Type B pancreatic cell (in vitro differentiated cells): ENCODE data around the gene HOXA6. TPM values are rescaled to one million over a fixed set of nuclear protein-coding genes. Genes with fewer than 3 reads are reported as not detected.

ENCODE experiments used
- DNase-seq: peaks from one replicate; pipeline ENCODE4 v3.0.0; 2021; ENCODE audit warnings: mixed read lengths; ENCODE audit not compliant: unreplicated experiment; ENCODE audit errors: extremely low spot score
- H3K27ac Mint-ChIP-seq: 2 replicates; pipeline ENCODE4 v1.8.0; 2021; ENCODE audit warnings: mild to moderate bottlenecking, mixed read lengths
- H3K27me3 Mint-ChIP-seq: 2 replicates; pipeline ENCODE4 v1.8.0; 2021; ENCODE audit warnings: mixed read lengths
- H3K36me3 Mint-ChIP-seq: 2 replicates; pipeline ENCODE4 v1.8.0; 2021; ENCODE audit warnings: mixed read lengths
- H3K4me1 Mint-ChIP-seq: one replicate; pipeline ENCODE4 v1.8.0; 2021; ENCODE audit warnings: mixed read lengths; ENCODE audit not compliant: unreplicated experiment
- H3K4me3 Mint-ChIP-seq: 2 replicates; pipeline ENCODE4 v1.8.0; 2021; ENCODE audit warnings: mild to moderate bottlenecking, mixed read lengths
- H3K9me3 Mint-ChIP-seq: 2 replicates; pipeline ENCODE4 v1.8.0; 2021; ENCODE audit warnings: mixed read lengths
- total RNA-seq: library from RNA; stranded (reverse); gene quantifications from 2 replicates; pipeline ENCODE4 v1.2.1, GENCODE V29; 2021; ENCODE audit warnings: low replicate concordance
- TF ChIP-seq, protein P1 (sequence below): fragments of 200-600 bp; sonication (generic); conservative IDR thresholded peaks from 2 replicates; pipeline ENCODE4 v1.5.0; 2021; ENCODE audit warnings: antibody characterized with exemption, mild to moderate bottlenecking

HOXA6 gene
- total RNA-seq, 1 donor from 2014 or later: 10.9 TPM

DNA sequence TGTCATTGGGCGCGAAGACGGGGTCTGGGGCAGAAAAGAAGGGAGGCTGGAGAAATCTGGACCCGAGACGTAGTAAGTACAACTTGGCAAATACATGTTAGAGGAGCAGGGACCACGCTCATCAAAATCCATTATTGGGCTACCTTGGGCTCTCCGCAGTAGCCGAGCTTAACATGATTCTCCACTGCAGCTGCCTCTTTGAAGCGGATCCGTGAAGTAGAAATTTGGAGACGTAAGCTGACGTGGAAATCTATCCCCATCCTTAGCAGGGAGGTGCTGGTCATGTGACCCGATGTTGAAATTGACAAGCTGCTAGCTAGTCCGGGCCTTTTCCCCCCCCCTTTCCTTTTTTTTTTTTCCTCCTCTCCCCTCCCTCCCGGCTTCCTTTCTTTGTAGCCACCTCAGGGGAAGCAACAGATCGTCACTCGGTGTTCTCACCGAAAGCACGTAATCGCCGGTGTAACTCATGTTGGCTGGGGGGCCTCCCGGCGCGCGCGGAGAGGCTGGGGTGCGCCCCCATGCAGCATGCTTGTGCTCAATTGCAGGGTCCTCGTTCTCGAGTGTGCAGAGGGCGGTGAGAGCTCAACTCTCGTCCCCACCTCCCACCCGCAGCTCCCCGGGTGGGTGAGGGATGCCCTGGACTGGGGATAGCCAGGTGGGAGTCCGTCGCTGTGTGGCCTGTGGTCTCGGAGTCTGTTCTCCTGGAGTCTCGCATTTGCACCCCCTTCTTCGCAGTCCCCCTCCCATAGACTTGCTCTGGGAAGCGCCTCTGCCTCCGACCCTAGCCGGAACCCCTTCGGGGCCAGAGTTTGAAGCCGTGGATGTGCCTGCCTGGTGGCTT, 37.7 kb upstream of the HOXA6 start, which contains the start of gene HOXA11:
TSS of gene HOXA11 (minus strand) at position 220 of the 841 bp plus-strand sequence. CDS start at position 132, 88 bp downstream.
- Mint-ChIP-seq H3K9me3 (no peaks in the 10 kb centered on the region), H3K27ac (peak within 1 kb of the TSS; percentile 51), H3K4me3 (peak within 1 kb of the TSS; percentile 81)

DNA sequence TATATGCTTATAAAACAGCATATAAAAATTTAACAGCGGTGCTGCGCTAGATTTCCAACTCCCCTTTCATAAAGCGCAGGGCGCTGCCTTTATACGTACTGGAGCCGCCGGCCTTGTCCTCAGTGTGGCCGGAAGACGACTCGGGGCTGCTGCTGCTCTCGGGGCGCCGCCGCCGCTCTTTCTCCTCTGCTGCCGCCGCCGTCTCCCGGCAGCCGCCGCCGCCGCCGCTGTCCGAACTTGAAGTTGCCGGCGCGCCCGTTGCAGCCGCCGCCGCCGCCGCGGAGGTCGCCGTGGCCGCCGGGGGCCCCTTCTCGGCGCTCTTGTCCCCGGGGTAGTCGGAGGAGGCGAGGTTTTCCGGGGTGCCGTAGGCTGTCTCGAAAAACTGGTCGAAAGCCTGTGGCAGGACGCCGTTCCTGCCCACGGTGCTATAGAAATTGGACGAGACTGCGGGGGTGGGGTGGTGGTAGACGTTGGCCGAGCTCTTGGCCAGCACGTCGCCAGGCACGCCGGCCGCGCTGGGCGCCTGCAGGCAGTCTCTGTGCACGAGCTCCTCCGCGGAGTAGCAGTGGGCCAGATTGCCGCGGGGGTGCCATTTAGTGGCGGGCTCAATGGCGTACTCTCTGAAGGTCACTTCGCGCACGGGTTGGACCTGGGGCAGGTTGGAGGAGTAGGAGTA, 36.9 kb upstream of the HOXA6 start:
- H3K27me3 Mint-ChIP-seq: peaks cover 99% of the 10 kb centered on the region
- H3K27ac Mint-ChIP-seq: peak overlapping the region; percentile 51
- peaks cover 19% of the 10 kb centered on the region for H3K4me1 Mint-ChIP-seq
- TF ChIP-seq, protein P1, sequence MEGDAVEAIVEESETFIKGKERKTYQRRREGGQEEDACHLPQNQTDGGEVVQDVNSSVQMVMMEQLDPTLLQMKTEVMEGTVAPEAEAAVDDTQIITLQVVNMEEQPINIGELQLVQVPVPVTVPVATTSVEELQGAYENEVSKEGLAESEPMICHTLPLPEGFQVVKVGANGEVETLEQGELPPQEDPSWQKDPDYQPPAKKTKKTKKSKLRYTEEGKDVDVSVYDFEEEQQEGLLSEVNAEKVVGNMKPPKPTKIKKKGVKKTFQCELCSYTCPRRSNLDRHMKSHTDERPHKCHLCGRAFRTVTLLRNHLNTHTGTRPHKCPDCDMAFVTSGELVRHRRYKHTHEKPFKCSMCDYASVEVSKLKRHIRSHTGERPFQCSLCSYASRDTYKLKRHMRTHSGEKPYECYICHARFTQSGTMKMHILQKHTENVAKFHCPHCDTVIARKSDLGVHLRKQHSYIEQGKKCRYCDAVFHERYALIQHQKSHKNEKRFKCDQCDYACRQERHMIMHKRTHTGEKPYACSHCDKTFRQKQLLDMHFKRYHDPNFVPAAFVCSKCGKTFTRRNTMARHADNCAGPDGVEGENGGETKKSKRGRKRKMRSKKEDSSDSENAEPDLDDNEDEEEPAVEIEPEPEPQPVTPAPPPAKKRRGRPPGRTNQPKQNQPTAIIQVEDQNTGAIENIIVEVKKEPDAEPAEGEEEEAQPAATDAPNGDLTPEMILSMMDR: no peak
- H3K4me3 Mint-ChIP-seq: peak overlapping the region; percentile 81
- H3K36me3 Mint-ChIP-seq: no peaks in the 10 kb centered on the region
- H3K9me3 Mint-ChIP-seq: no peaks in the 10 kb centered on the region
- DNase-seq: peak; percentile 68

More for the DNA sequence above, 37.7 kb upstream of the HOXA6 start, which contains the start of gene HOXA11:
- Mint-ChIP-seq H3K4me1 (peaks cover 15% of the 10 kb centered on the region), H3K36me3 (no peaks in the 10 kb centered on the region), H3K27me3 (peaks cover 99% of the 10 kb centered on the region)
- DNase-seq: peak; percentile 66
- TF ChIP-seq, protein P1: no peak

DNA sequence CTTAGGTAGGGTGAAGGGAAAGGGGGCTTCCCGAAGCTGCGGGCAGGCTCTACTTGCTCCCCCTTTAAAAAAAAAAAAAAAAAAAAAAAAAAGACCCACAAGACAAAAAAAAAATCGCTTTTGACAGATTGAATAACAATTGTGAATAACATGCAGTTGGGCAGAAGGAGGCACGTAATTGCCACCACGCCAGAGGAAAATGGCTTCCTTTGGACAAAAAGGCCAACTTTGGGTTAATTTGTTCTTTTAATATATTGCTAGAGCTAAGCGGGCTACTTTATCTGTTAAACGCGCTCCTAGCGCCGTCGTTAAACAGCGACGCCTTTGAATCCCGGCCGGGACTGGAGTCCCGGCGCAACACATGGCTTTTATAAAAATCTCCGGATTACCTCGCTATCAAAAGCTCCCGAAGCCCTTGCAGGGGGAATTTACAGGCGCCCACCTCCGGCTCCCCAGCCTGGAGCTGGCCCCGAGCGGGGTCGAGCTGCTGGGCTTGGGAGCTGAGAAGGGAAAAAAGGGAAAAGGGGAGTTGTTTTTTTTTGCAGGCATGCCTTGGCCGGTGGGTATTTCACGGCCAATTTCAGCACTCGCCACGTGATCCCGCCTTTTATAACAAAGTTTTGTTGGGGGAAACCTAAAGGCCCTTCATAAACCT, 36.2 kb upstream of the HOXA6 start:
- Mint-ChIP-seq H3K36me3 (no peaks in the 10 kb centered on the region), H3K9me3 (no peaks in the 10 kb centered on the region), H3K4me3 (peak overlapping the region; percentile 77), H3K27ac (peak overlapping the region; percentile 41), H3K27me3 (peaks cover 99% of the 10 kb centered on the region), H3K4me1 (peaks cover 21% of the 10 kb centered on the region)
- DNase-seq: peak; percentile 58
- TF ChIP-seq, protein P1: no peak

DNA sequence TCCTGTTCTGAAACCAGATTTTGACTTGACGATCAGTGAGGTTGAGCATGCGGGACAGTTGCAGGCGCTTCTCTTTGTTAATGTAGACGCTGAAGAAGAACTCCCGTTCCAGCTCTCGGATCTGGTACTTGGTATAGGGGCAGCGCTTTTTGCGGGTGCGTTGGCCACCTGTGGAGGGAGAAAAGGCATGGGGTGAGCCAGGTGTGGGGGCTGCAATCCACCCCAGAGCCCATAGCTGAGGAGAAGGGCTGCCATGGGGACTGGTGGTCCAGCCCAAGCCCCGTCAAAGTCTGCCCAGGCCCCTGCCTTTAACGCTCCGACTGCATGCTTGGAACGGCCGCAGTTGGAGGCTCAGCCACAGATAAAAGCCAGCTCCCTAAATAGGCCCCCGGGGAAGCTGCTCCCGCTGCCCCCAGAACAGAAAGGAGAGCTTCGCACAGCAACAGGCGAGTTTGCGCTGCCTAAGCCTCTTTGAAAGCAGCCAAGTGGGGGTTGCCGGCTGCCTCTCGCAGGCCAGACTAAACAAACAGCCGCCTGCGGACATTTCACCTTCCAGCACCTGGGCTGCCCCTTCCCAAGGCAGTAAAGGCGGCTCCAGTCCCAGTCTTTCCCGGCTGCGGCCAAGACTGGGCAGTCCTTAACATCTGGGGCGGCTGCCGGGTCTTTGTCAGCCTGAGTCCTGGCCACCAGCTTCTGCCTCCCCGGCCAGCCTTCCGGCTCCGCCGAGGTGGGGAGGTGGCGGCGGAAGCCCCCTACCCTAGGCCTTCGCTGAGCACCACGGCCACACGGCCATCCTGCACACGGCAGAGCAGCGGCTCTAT, 35.5 kb upstream of the HOXA6 start:
- no peaks in the 10 kb centered on the region for H3K36me3 Mint-ChIP-seq
- peaks cover 99% of the 10 kb centered on the region for H3K27me3 Mint-ChIP-seq
- peak; percentile 64 for DNase-seq
- H3K4me3 Mint-ChIP-seq: peak overlapping the region; percentile 77
- H3K27ac Mint-ChIP-seq: peak overlapping the region; percentile 29
- TF ChIP-seq, protein P1: no peak
- H3K9me3 Mint-ChIP-seq: no peaks in the 10 kb centered on the region
- H3K4me1 Mint-ChIP-seq: peaks cover 14% of the 10 kb centered on the region
